ENCODE measurements around the gene DDX39A. TPM values are rescaled to one million over a fixed set of nuclear protein-coding genes. Genes with fewer than 3 reads are reported as not detected.

DDX39A gene
- total RNA-seq, 1 donor from 2014 or later, result 54.8 TPM

GRCh38 chr19:14437578-14438140 lies 18.5 kb upstream of the DDX39A start:
- Histone ChIP-seq H3K4me3 (ENCODE audit: low read depth, low read length) (no peak overlapping the region), H3K36me3 (ENCODE audit: control insufficient read depth, insufficient read depth, low read length) (no peaks in the 10 kb centered on the region), H3K27me3 (ENCODE audit: control insufficient read depth, insufficient read depth, low read length) (peaks cover 3% of the 10 kb centered on the region)
- no peak for TF ChIP-seq CTCF (IDR thresholded peaks at IDR 0.05; ENCODE audit: insufficient read depth, low read length, severe bottlenecking)
- FAIRE-seq (no peak), DNase-seq (ENCODE audit: low read depth) (no peak)

GRCh38 chr19:14435320-14436050 lies 16.3 kb upstream of the DDX39A start:
- no peak for DNase-seq (ENCODE audit: low read depth)
- no peak for FAIRE-seq
- Histone ChIP-seq H3K27me3 (ENCODE audit: control insufficient read depth, insufficient read depth, low read length) (peaks cover 6% of the 10 kb centered on the region), H3K36me3 (ENCODE audit: control insufficient read depth, insufficient read depth, low read length) (no peaks in the 10 kb centered on the region), H3K4me3 (ENCODE audit: low read depth, low read length) (no peak overlapping the region)
- no peak for TF ChIP-seq CTCF (IDR thresholded peaks at IDR 0.05; ENCODE audit: insufficient read depth, low read length, severe bottlenecking)

GRCh38 chr19:14434543-14435319 lies 15.6 kb upstream of the DDX39A start:
- Histone ChIP-seq H3K27me3 (ENCODE audit: control insufficient read depth, insufficient read depth, low read length) (peaks cover 6% of the 10 kb centered on the region), H3K36me3 (ENCODE audit: control insufficient read depth, insufficient read depth, low read length) (no peaks in the 10 kb centered on the region), H3K4me3 (ENCODE audit: low read depth, low read length) (no peak overlapping the region)
- no peak for FAIRE-seq
- peak; percentile 46 for DNase-seq (ENCODE audit: low read depth)
- TF ChIP-seq CTCF (IDR thresholded peaks at IDR 0.05; ENCODE audit: insufficient read depth, low read length, severe bottlenecking), result no peak

GRCh38 chr19:14433554-14434501 lies 14.7 kb upstream of the DDX39A start:
- Histone ChIP-seq H3K27me3 (ENCODE audit: control insufficient read depth, insufficient read depth, low read length) (peaks cover 6% of the 10 kb centered on the region), H3K4me3 (ENCODE audit: low read depth, low read length) (peak overlapping the region; percentile 17), H3K36me3 (ENCODE audit: control insufficient read depth, insufficient read depth, low read length) (no peaks in the 10 kb centered on the region)
- no peak for TF ChIP-seq CTCF (IDR thresholded peaks at IDR 0.05; ENCODE audit: insufficient read depth, low read length, severe bottlenecking)
- no peak for FAIRE-seq
- DNase-seq (ENCODE audit: low read depth), result no peak

- no peak for FAIRE-seq
These were observed 13.8 kb upstream of the DDX39A start, which contains the start of gene PKN1 for GRCh38 chr19:14432791-14433553. Gene PKN1 (plus strand): TSS chr19:14433306. CDS start chr19:14433522, 216 bp downstream.

More at GRCh38 chr19:14432791-14433553, 13.8 kb upstream of the DDX39A start, which contains the start of gene PKN1:
- Histone ChIP-seq H3K27me3 (ENCODE audit: control insufficient read depth, insufficient read depth, low read length) (peaks cover 6% of the 10 kb centered on the region), H3K4me3 (ENCODE audit: low read depth, low read length) (peak within 1 kb of the TSS; percentile 17), H3K36me3 (ENCODE audit: control insufficient read depth, insufficient read depth, low read length) (no peaks in the 10 kb centered on the region)
- TF ChIP-seq CTCF (IDR thresholded peaks at IDR 0.05; ENCODE audit: insufficient read depth, low read length, severe bottlenecking), result no peak
- DNase-seq (ENCODE audit: low read depth), result no peak
